Skeletal muscle tissue (tissue), 4 donors: ENCODE data around the gene EFNA1. TPM values are rescaled to one million over a fixed set of nuclear protein-coding genes. Genes with fewer than 3 reads are reported as not detected.

Source experiments
- H3K27ac ChIP-seq: one replicate; pipeline ENCODE4 v1.7.0; 2013; ENCODE audit warnings: mild to moderate bottlenecking, low read depth, low read length, inconsistent platforms
- H3K27me3 ChIP-seq, 3 donors: one replicate each; pipeline ENCODE4 v1.7.0; 2013; ENCODE audit warnings: low read length in 3 of 3; ENCODE audit not compliant: control insufficient read depth in 3 of 3, insufficient read depth in 3 of 3
- H3K36me3 ChIP-seq, 3 donors: one replicate each; pipeline ENCODE4 v1.7.0; 2013; ENCODE audit warnings: low read length in 3 of 3; ENCODE audit not compliant: control insufficient read depth in 3 of 3, insufficient read depth in 3 of 3
- H3K4me1 ChIP-seq, 3 donors: one replicate each; pipeline ENCODE4 v1.7.0; 2013; ENCODE audit warnings: low read length in 3 of 3, mild to moderate bottlenecking in 3 of 3; ENCODE audit not compliant: control insufficient read depth in 3 of 3, insufficient read depth in 3 of 3
- H3K4me3 ChIP-seq, 3 donors: one replicate each; pipeline ENCODE4 v1.7.0; 2013; ENCODE audit warnings: low read length in 3 of 3
- H3K9ac ChIP-seq, 3 donors: one replicate each; pipeline ENCODE4 v1.7.0; 2013; ENCODE audit warnings: low read length in 3 of 3, mild to moderate bottlenecking in 3 of 3, moderate library complexity in 2 of 3, low read depth in 1 of 3
- H3K9me3 ChIP-seq, 3 donors: one replicate each; pipeline ENCODE4 v1.7.0; 2013; ENCODE audit warnings: low read length in 3 of 3; ENCODE audit not compliant: control insufficient read depth in 3 of 3
- total RNA-seq: library from RNA; depleted of rRNA; stranded (reverse); fragments of >200 nt; gene quantifications from one replicate; pipeline ENCODE4 v1.2.3, GENCODE V29; 2014
- donor health status: Osteomylitis.

The EFNA1 gene, protein sequence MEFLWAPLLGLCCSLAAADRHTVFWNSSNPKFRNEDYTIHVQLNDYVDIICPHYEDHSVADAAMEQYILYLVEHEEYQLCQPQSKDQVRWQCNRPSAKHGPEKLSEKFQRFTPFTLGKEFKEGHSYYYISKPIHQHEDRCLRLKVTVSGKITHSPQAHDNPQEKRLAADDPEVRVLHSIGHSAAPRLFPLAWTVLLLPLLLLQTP
- 13.0 TPM for total RNA-seq

DNA sequence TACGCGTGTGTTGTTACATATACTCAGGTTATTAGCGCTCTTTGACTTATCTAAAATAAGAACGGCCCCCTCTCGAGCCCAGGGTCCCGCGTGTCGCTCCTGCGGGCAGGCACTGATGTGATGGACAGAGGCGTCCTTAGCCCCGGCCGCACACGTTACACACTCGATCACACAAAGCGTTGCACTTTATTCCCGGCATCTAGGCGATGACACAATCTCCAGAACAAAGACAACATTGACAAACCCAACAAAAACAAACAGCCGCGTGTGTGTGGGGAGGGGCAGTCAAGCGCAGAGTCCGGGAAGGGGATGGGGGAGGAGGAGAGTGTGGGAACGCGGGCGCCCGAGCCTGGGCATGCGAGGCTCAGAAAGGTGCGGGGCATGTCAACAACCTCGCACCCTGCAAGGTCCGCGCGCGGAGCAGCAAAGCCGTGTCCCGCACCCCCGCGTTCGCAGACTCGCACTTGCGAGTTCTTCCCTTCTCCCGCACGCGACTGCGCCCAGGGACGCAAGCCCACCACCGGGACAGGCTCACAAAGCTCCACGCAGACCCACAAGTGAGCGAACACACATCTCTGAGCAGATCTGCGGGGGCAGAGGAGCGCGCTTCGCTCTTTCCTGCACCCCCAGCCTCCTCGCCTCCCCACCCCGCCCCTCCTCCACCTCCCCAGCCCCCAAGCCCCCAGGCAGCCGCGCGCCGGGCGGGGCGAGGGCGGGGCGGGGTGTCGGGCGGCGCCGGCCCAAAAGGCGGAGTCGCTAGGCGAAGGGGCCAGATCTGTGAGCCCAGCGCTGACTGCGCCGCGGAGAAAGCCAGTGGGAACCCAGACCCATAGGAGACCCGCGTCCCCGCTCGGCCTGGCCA lies at the start of gene EFNA1:
EFNA1 (plus strand) TSS at position 772 of the 862 bp plus-strand sequence. CDS start 102 bp downstream, outside the sequence.
- peak within 1 kb of the TSS; percentile 68 for H3K27ac ChIP-seq
- H3K36me3 ChIP-seq = peaks cover 5 to 7% (median 6%) of the 10 kb centered on the region in 3 donors
- peak within 1 kb of the TSS; percentile 76 to 88 (median 82) for H3K4me3 ChIP-seq
- H3K4me1 ChIP-seq = peaks cover 48 to 56% (median 53%) of the 10 kb centered on the region in 3 donors
- peaks cover 0 to 41% (median 39%) of the 10 kb centered on the region in 3 donors for H3K27me3 ChIP-seq
- peak within 1 kb of the TSS; percentile 67 to 87 (median 85) for H3K9ac ChIP-seq
- H3K9me3 ChIP-seq = no peaks in the 10 kb centered on the region

GRCh38 chr1:155078469-155079209 lies 49.0 kb upstream of the EFNA1 start, which contains the start of gene EFNA3:
EFNA3 (plus strand) TSS chr1:155078837; CDS start chr1:155078942, 105 bp downstream.
- peaks cover 33 to 46% (median 36%) of the 10 kb centered on the region in 3 donors for H3K4me1 ChIP-seq
- peaks cover 43 to 47% (median 46%) of the 10 kb centered on the region in 3 donors for H3K27me3 ChIP-seq
- H3K36me3 ChIP-seq = no peaks in the 10 kb centered on the region
- no peaks in the 10 kb centered on the region for H3K9me3 ChIP-seq
- no peak within 1 kb of the TSS for H3K27ac ChIP-seq
- H3K4me3 ChIP-seq = peak within 1 kb of the TSS; percentile 31 to 45 (median 31)
- peak within 1 kb of the TSS; percentile 8 to 45 (median 33) for H3K9ac ChIP-seq

DNA sequence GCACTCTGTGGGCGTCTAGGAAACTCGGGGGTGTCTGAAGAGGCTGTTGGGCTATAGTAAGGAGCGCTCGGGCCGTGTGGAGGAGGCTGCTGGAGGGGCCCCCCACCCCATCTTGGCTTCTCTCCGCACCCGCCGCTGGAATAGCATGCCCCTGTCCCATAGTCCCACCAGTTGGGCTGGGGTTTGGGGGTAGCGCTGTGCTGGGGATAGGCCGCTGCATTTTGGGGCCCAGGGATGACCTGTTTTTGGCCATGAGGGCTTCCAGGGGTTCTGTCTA lies 48.5 kb upstream of the EFNA1 start:
- Histone ChIP-seq H3K27ac (no peak overlapping the region), H3K9me3 (no peaks in the 10 kb centered on the region), H3K4me3 (peak overlapping the region in 2 of 3 donors; percentile 25 to 35), H3K27me3 (peaks cover 48 to 52% (median 51%) of the 10 kb centered on the region in 3 donors), H3K9ac (peak overlapping the region in 2 of 3 donors; percentile 8 to 45), H3K4me1 (peaks cover 35 to 48% (median 39%) of the 10 kb centered on the region in 3 donors), H3K36me3 (no peaks in the 10 kb centered on the region)

GRCh38 chr1:155079487-155080311 lies 48.0 kb upstream of the EFNA1 start:
- Histone ChIP-seq H3K4me3 (peak overlapping the region; percentile 25 to 45 (median 31)), H3K27me3 (peaks cover 53 to 57% (median 53%) of the 10 kb centered on the region in 3 donors), H3K4me1 (peaks cover 39 to 53% (median 44%) of the 10 kb centered on the region in 3 donors), H3K9me3 (no peaks in the 10 kb centered on the region), H3K27ac (no peak overlapping the region), H3K9ac (peak overlapping the region in 2 of 3 donors; percentile 8 to 45), H3K36me3 (no peaks in the 10 kb centered on the region)

- no peak overlapping the region for H3K27ac ChIP-seq
- peaks cover 53 to 57% (median 53%) of the 10 kb centered on the region in 3 donors for H3K27me3 ChIP-seq
- H3K4me1 ChIP-seq = peaks cover 42 to 56% (median 50%) of the 10 kb centered on the region in 3 donors
- H3K9ac ChIP-seq = no peak overlapping the region
- H3K9me3 ChIP-seq = no peaks in the 10 kb centered on the region
- no peaks in the 10 kb centered on the region for H3K36me3 ChIP-seq
- peak overlapping the region in 1 of 3 donors; percentile 45 for H3K4me3 ChIP-seq
Measured at GRCh38 chr1:155080312-155081228, 47.1 kb upstream of the EFNA1 start.

- peak overlapping the region in 2 of 3 donors; percentile 21 to 52 for H3K4me3 ChIP-seq
- peak overlapping the region in 1 of 3 donors; percentile 8 for H3K9ac ChIP-seq
- H3K36me3 ChIP-seq = peaks cover 0 to under 1% (median 0%) of the 10 kb centered on the region in 3 donors
- H3K27me3 ChIP-seq = peaks cover 53 to 57% (median 53%) of the 10 kb centered on the region in 3 donors
- H3K27ac ChIP-seq = no peak overlapping the region
- H3K4me1 ChIP-seq = peaks cover 46 to 59% (median 56%) of the 10 kb centered on the region in 3 donors
- H3K9me3 ChIP-seq = no peaks in the 10 kb centered on the region
Measured at GRCh38 chr1:155081472-155082300, 46.0 kb upstream of the EFNA1 start.

DNA sequence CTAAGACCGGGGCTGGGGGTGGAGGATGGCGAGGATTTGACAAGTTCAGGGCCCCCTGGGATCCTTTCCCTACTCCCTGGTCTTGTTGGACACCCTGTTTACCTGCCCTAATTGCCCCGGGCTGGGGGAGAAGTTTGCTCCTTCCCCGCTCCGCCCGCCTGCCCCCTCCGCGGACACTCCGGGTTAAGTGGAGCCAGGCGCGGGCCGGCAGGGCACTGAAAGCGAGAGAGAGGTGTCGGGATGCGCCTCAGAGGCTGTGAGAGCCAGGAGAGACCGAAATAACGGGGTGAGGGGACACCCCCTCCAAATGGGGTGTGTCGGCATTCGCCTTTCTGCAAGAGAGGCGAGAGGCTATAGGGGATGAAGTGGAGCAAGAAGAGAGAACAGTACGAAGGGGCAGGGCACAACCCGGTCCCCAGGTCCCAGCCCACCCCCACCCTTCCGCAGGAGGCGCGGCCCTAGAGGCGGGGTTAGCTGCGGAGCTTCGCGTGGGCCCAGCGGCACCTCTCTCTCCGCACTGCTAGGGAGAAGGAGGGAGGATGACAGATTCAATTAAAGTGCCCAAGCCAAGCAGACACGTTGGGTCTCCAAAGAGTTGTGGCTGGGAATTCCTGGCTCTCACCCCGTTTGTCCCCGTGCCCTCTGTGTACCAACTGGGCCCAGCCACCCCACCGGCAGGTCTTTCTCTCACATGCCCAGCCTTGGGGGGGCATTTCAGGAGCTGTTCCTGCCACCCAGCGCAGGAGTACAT lies 45.2 kb upstream of the EFNA1 start:
- peaks cover 53 to 57% (median 53%) of the 10 kb centered on the region in 3 donors for H3K27me3 ChIP-seq

More for the DNA sequence above, 45.2 kb upstream of the EFNA1 start:
- no peak overlapping the region for H3K4me3 ChIP-seq
- H3K9ac ChIP-seq = no peak overlapping the region
- H3K9me3 ChIP-seq = no peaks in the 10 kb centered on the region
- peaks cover 46 to 59% (median 56%) of the 10 kb centered on the region in 3 donors for H3K4me1 ChIP-seq
- H3K36me3 ChIP-seq = peaks cover 0 to 2% (median 0%) of the 10 kb centered on the region in 3 donors
- H3K27ac ChIP-seq = no peak overlapping the region
